ENCODE measurements around the gene SEM1. TPM values are rescaled to one million over a fixed set of nuclear protein-coding genes. Genes with fewer than 3 reads are reported as not detected.

The SEM1 gene
- total and polyA plus RNA-seq, 2 donors (not counting 3 experiments of a cell fraction or from before 2014, with no cell fraction given): 16.7 to 81.6 TPM

DNA sequence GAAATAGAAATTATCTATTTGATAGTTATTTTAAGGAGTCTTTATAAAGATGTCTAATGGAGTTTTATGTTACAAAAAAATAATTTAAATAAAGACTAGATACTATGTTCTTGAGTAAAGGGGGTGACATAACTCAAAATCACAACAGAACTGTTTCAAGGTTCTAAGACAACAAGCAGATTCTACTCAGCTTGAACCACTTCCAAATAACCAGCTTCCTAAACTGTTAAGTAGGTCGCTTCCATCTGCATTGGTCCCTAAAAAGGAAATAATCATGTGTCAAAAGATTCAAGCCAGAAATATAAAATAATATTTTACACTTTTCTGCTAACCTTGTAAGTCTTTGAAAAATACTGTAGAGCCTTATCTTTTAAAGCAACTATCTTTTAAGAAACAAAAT, 14.1 kb downstream of the SEM1 start:
- intact Hi-C loops (cut with micrococcal nuclease) (no loop called here), dilution Hi-C loops (cut with MboI; ENCODE audit: extremely low pct_ligation_motif_present, low sequenced_read_pairs) (no loop called here)
- ChIA-PET CTCF (no interaction called here), POLR2A (no interaction called here)
- peaks cover 9% of the 10 kb centered on the region for H3K4me1 ChIP-seq (ENCODE audit: control insufficient read depth, extremely low read depth, insufficient read depth, low read length)
- H3K9ac ChIP-seq (replicated peaks; ENCODE audit: extremely low read depth, insufficient read depth, low read length): no peak overlapping the region
- no peak for FAIRE-seq
- H3K4me2 ChIP-seq (ENCODE audit: insufficient read depth, low read length): no peak overlapping the region
- H2AFZ ChIP-seq (ENCODE audit: low read depth, low read length): no peak overlapping the region
- DNase-seq (ENCODE audit: low read depth, low spot score): no peak
- no peaks in the 10 kb centered on the region for H3K9me1 ChIP-seq (replicated peaks; ENCODE audit: control insufficient read depth, extremely low read depth, insufficient read depth, low read length)
- H3K4me3 ChIP-seq (replicated peaks in 1 of 3; ENCODE audit: insufficient read depth in 1 of 3, low read depth in 1 of 3, low read length in 3 of 3): no peak overlapping the region
- no peak overlapping the region for H3K27ac ChIP-seq (ENCODE audit: insufficient read depth, low read depth, low read length)
- H3K9me3 ChIP-seq (replicated peaks; ENCODE audit: control insufficient read depth, insufficient read depth, low read length): no peaks in the 10 kb centered on the region
- H3K36me3 ChIP-seq (ENCODE audit: control insufficient read depth in 2 of 2, extremely low read depth in 1 of 2, insufficient read depth in 2 of 2, low read length in 2 of 2): peaks cover 1 to 4% of the 10 kb centered on the region in 2 experiments
- no TSS peak for BruUV-seq (replicated peaks)
- TF ChIP-seq MYC (IDR thresholded peaks at IDR 0.05; ENCODE audit: low read depth, low read length): no peak
- TF ChIP-seq, protein P1, sequence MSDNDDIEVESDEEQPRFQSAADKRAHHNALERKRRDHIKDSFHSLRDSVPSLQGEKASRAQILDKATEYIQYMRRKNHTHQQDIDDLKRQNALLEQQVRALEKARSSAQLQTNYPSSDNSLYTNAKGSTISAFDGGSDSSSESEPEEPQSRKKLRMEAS (IDR thresholded peaks at IDR 0.05; ENCODE audit: insufficient read depth, insufficient read length): no peak
- H3K27me3 ChIP-seq (ENCODE audit: control insufficient read depth in 2 of 2, insufficient read depth in 2 of 2, low read length in 2 of 2): no peaks in the 10 kb centered on the region
- peaks cover 74% of the 10 kb centered on the region for H3K79me2 ChIP-seq (ENCODE audit: control insufficient read depth, insufficient read depth, low read length)
- H4K20me1 ChIP-seq (replicated peaks; ENCODE audit: control insufficient read depth, extremely low read depth, insufficient read depth, low read length): peaks cover 14% of the 10 kb centered on the region

- no peak for TF ChIP-seq MYC (IDR thresholded peaks at IDR 0.05; ENCODE audit: low read depth, low read length)
- Histone ChIP-seq H3K9ac (replicated peaks; ENCODE audit: extremely low read depth, insufficient read depth, low read length) (no peak overlapping the region), H4K20me1 (replicated peaks; ENCODE audit: control insufficient read depth, extremely low read depth, insufficient read depth, low read length) (peaks cover 9% of the 10 kb centered on the region), H3K4me1 (ENCODE audit: control insufficient read depth, extremely low read depth, insufficient read depth, low read length) (peaks cover 9% of the 10 kb centered on the region), H3K4me2 (ENCODE audit: insufficient read depth, low read length) (no peak overlapping the region), H3K9me3 (replicated peaks; ENCODE audit: control insufficient read depth, insufficient read depth, low read length) (no peaks in the 10 kb centered on the region), H3K27me3 (ENCODE audit: control insufficient read depth in 2 of 2, insufficient read depth in 2 of 2, low read length in 2 of 2) (no peaks in the 10 kb centered on the region), H3K4me3 (replicated peaks in 1 of 3; ENCODE audit: insufficient read depth in 1 of 3, low read depth in 1 of 3, low read length in 3 of 3) (no peak overlapping the region), H3K9me1 (replicated peaks; ENCODE audit: control insufficient read depth, extremely low read depth, insufficient read depth, low read length) (no peaks in the 10 kb centered on the region), H3K27ac (ENCODE audit: insufficient read depth, low read depth, low read length) (no peak overlapping the region), H2AFZ (ENCODE audit: low read depth, low read length) (no peak overlapping the region), H3K36me3 (ENCODE audit: control insufficient read depth in 2 of 2, extremely low read depth in 1 of 2, insufficient read depth in 2 of 2, low read length in 2 of 2) (peaks cover 1 to 4% of the 10 kb centered on the region in 2 experiments), H3K79me2 (ENCODE audit: control insufficient read depth, insufficient read depth, low read length) (peaks cover 64% of the 10 kb centered on the region)
- CTCF ChIA-PET: interaction anchor here (1.2 kb wide), 1 partner anchor 18 kb away, joined by 4 read pairs; no protein-coding TSS in a partner anchor
- intact Hi-C loops (cut with micrococcal nuclease) (no loop called here), dilution Hi-C loops (cut with MboI; ENCODE audit: extremely low pct_ligation_motif_present, low sequenced_read_pairs) (no loop called here)
- DNase-seq (ENCODE audit: low read depth, low spot score): no peak
- no TSS peak for BruUV-seq (replicated peaks)
- POLR2A ChIA-PET: no interaction called here
- no peak for FAIRE-seq
These were observed 15.6 kb downstream of the SEM1 start for GRCh38 chr7:96694082-96694481.
